ENCODE measurements around the gene SERPINC1.

DNA sequence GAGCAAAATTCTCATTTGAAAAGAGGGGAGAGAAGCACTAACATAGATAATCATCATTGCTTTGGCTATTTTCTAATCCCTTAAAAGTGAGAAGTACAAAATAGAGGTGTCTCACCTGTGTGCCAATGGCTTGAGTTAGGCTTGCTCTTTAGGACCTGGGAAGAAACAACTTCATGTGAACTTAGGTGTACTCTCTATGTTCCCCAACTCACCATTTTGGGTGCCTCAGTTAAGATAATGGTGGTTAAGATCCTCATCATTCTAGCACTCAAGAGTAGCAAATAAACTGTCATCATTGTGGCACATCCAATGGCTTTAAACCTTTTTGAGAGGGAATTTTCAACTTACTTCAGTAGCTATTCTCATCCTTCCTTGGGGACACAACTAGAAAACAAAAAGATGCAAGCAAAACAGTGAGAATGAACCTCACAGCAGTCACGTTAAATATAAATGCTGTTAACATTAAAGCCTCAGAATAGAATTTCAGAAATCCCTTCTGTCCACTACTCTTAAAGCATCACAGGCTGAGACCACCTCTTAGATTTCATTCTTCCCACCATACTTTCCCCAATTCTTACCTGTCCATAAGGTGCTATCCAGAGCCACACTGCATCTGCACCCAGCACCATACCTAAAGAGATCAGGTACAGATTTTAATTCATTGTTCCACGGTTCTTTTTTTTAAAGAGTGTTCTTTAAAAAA, 50.6 kb downstream of the SERPINC1 start:
- TF ChIP-seq, protein P1, sequence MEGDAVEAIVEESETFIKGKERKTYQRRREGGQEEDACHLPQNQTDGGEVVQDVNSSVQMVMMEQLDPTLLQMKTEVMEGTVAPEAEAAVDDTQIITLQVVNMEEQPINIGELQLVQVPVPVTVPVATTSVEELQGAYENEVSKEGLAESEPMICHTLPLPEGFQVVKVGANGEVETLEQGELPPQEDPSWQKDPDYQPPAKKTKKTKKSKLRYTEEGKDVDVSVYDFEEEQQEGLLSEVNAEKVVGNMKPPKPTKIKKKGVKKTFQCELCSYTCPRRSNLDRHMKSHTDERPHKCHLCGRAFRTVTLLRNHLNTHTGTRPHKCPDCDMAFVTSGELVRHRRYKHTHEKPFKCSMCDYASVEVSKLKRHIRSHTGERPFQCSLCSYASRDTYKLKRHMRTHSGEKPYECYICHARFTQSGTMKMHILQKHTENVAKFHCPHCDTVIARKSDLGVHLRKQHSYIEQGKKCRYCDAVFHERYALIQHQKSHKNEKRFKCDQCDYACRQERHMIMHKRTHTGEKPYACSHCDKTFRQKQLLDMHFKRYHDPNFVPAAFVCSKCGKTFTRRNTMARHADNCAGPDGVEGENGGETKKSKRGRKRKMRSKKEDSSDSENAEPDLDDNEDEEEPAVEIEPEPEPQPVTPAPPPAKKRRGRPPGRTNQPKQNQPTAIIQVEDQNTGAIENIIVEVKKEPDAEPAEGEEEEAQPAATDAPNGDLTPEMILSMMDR (IDR thresholded peaks at IDR 0.05), result no peak
- TF ChIP-seq EP300 (IDR thresholded peaks at IDR 0.05), result no peak

All from suprapubic skin (tissue), 3 donors.